ENCODE data around the gene AMMECR1L.
"Not testable (repeated sequence)": the region's sequence is repeated elsewhere in the genome, so short reads cannot be mapped to it uniquely, and the experiment has no call there.

Gene AMMECR1L

GRCh38 chr2:127911737-127912136 is 26.0 kb upstream of the AMMECR1L start:
- no peak for DNase-seq (ENCODE audit: low spot score)
- in situ Hi-C loops (cut with MboI; ENCODE audit: low pct_unique_long_range_greater_than_20kb, low sequenced_read_pairs, unreplicated experiment): no loop called here
- no peak for TF ChIP-seq CTCF (IDR thresholded peaks at IDR 0.05; ENCODE audit: extremely low read depth, insufficient read depth, missing control alignments)

- in situ Hi-C loops (cut with MboI; ENCODE audit: low pct_unique_long_range_greater_than_20kb, low sequenced_read_pairs, unreplicated experiment): no loop called here
- no peak for TF ChIP-seq CTCF (IDR thresholded peaks at IDR 0.05; ENCODE audit: extremely low read depth, insufficient read depth, missing control alignments)
- no peak for DNase-seq (ENCODE audit: low spot score)
Observed at GRCh38 chr2:127910415-127910814, 24.7 kb upstream of the AMMECR1L start.

- DNase-seq (ENCODE audit: low spot score): no peak
- no peak for TF ChIP-seq CTCF (IDR thresholded peaks at IDR 0.05; ENCODE audit: extremely low read depth, insufficient read depth, missing control alignments)
- in situ Hi-C loops (cut with MboI; ENCODE audit: low pct_unique_long_range_greater_than_20kb, low sequenced_read_pairs, unreplicated experiment): no loop called here
Observed at GRCh38 chr2:127909019-127909418, 23.3 kb upstream of the AMMECR1L start.

- DNase-seq (ENCODE audit: low spot score); in situ Hi-C loops (cut with MboI; ENCODE audit: low pct_unique_long_range_greater_than_20kb, low sequenced_read_pairs, unreplicated experiment): not testable (repeated sequence)
Observed at GRCh38 chr2:127907733-127908400, 22.1 kb upstream of the AMMECR1L start.

- DNase-seq (ENCODE audit: low spot score): no peak
- TF ChIP-seq CTCF (IDR thresholded peaks at IDR 0.05; ENCODE audit: extremely low read depth, insufficient read depth, missing control alignments): no peak
- in situ Hi-C loops (cut with MboI; ENCODE audit: low pct_unique_long_range_greater_than_20kb, low sequenced_read_pairs, unreplicated experiment): no loop called here
Observed at GRCh38 chr2:127906206-127906926, 20.6 kb upstream of the AMMECR1L start.

- TF ChIP-seq CTCF (IDR thresholded peaks at IDR 0.05; ENCODE audit: extremely low read depth, insufficient read depth, missing control alignments): no peak
- in situ Hi-C loops (cut with MboI; ENCODE audit: low pct_unique_long_range_greater_than_20kb, low sequenced_read_pairs, unreplicated experiment): no loop called here
- DNase-seq (ENCODE audit: low spot score): no peak
Observed at GRCh38 chr2:127901339-127902056, 15.7 kb upstream of the AMMECR1L start.

Measured in GM13977 (cell line).